ENCODE measurements around the gene MED28.
"Not testable (repeated sequence)": the region's sequence is repeated elsewhere in the genome, so short reads cannot be mapped to it uniquely, and the experiment has no call there.

The MED28 gene

GRCh38 chr4:17619416-17620105 lies 5.1 kb downstream of the MED28 start:
- no peak for DNase-seq

DNA sequence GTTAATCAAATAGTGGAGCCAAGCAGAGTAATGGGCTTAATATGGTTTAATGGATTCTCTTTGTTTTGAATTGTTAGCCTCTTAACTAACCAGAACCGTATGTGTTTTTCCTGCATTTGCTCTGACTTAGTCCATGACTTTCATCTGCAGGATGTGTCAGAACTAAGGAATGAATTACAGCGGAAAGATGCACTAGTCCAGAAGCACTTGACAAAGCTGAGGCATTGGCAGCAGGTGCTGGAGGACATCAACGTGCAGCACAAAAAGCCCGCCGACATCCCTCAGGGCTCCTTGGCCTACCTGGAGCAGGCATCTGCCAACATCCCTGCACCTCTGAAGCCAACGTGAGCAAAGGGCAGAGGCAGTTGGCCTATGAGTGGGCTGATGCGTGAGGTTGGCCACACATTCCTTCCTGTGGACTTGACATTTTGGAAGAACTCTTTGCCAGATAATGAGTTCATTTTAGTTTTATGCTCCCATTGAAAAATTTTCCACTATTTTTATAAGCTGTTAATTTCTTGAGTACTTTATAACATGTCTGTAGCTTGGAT lies 9.1 kb downstream of the MED28 start:
- no peak for DNase-seq

DNA sequence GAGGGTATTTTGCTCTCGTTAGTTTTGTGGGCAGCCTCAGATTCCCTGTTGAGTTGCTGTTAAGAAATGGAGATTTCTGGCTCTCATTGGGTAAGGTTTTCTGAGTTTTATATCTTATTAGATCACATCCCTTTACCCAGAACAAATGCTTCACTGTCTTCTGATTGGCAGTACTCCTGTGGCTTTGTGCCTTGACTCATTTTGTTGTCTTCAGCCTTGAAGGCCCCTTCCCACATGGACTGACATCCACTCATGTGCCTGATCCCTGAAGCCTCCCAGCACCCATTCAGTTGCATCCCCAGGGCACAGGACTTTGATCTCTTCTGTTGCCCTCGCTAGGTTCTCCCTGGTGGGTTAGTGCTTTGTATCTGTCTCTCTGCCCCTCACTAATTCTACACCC lies 10.4 kb downstream of the MED28 start:
- no peak for DNase-seq

DNA sequence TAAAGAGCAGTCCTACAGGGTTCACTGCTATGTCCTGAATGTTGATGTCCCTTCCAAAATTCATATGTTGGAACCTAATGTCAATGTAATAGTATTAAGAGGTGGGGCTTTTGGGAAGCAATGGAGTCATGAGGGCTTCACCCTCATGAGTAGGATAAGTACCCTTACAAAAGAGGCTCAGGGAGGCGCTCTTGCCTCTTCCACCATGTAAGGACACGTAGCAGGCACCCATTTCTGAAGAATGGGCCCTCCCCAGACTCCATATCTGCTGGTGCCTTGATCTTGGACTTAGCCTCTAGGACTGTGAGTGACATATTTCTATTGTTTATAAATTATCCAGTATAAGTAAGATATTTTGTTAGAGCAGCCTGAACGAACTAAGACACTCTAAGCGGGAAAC lies 15.8 kb downstream of the MED28 start:
- DNase-seq = no peak

DNA sequence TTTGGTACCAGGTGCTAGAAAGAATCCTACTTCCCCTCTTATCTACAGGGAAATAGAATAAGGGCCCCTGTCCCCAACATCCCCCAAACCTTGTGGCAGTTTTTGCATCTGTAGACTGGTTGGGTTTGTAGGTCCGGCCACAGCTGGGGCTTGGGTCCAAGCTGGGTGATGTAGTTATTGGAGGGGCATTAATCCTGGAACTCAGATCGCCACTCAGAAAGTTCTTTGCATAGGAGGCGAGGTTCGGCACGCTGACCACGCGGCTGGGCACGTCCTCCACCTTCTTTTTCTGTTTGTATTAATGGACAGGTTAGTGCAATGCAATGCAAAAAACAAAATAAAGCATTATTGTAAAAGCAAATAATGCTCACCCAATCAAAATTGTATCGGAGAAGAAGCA lies 19.2 kb downstream of the MED28 start:
- no peak for DNase-seq

- no peak for DNase-seq
Observed at GRCh38 chr4:17635056-17635455, 20.6 kb downstream of the MED28 start.

DNA sequence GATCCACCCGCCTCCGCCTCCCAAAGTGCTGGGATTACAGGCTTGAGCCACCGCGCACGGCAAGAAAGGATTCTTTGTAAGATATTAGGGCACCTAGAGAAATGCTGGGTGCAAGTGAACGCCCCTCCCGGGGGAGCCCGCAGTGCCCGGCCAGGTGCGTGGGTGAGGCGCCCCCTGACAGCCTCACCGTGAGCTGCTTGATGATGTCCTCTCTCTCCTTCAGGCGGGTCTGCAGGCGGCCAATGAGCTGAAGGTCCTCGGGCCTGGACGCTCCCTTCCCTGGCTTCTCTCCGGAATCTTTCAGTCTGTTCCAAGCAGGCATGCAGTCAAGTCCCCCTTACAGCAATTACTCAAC lies 21.9 kb downstream of the MED28 start:
- DNase-seq = no peak

- peak; percentile 79 for DNase-seq
Observed at GRCh38 chr4:17636696-17637622, 22.5 kb downstream of the MED28 start.

DNA sequence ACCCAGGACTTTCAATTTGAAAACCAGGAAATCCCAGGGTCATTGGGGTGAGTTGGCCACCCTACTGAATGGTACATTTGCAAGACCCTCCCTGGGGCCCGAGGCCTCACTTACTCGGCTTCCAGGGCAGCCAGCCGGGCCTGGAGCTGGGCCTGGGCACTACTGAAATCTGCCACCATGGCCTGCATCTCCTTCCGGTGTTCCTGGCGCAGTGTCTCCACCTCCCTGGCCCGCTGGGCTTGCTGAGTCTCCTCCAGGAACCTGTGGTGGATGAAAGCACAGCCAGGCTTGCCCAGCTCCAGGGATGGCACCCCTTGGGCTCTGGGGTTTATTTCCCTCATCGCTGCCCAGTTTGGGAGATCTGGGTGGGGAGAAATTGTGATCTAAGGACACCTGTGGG lies 24.7 kb downstream of the MED28 start:
- no peak for DNase-seq

DNA sequence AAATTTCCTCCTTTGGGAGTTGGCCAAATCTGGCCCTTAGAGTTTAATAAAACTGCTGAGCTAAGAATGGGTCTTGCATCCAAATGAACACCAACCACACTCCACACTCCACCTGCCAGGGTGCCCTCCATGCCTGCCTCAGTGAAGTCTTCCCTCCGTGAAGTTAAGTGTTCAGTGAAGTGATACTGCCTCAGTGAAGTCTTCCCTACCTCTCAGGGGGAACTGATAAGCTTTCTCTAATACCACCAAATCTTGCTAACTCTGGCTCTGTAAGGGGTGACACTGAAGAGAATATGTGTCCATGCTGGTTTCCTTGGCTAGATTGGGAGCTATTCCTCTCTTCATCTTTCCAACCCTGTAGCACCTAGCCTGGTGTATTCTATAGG lies 27.9 kb downstream of the MED28 start:
- DNase-seq = no peak

DNA sequence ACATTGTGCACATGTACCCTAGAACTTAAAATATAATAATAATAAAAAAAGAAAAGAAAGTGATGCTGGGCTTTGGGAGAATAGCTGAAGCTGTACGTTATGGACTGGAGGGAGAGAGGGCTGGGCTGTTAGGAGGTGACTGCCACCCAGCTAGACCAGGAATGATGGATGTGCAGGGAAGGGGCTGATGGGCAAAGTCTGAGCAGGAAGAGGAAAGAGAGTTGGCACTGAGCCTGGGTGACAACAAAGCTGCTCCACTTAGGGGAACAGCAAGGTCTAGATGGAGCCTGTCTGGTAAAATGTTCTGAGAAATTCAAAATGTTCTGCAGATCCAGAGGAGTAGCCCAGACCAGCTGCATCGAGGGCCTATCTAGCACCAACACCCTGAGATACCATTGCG lies 32.3 kb downstream of the MED28 start:
- no peak for DNase-seq

GRCh38 chr4:17647176-17647806 lies 32.9 kb downstream of the MED28 start:
- DNase-seq = no peak

- DNase-seq = no peak
Observed at GRCh38 chr4:17647927-17648326, 33.5 kb downstream of the MED28 start.

GRCh38 chr4:17650406-17650805 lies 36.0 kb downstream of the MED28 start:
- DNase-seq = no peak

- DNase-seq = no peak
Observed at GRCh38 chr4:17654701-17655100, 40.3 kb downstream of the MED28 start.

- no peak for DNase-seq
Observed at GRCh38 chr4:17657090-17657489, 42.6 kb downstream of the MED28 start.

- no peak for DNase-seq
Observed at GRCh38 chr4:17657849-17658248, 43.4 kb downstream of the MED28 start.

DNA sequence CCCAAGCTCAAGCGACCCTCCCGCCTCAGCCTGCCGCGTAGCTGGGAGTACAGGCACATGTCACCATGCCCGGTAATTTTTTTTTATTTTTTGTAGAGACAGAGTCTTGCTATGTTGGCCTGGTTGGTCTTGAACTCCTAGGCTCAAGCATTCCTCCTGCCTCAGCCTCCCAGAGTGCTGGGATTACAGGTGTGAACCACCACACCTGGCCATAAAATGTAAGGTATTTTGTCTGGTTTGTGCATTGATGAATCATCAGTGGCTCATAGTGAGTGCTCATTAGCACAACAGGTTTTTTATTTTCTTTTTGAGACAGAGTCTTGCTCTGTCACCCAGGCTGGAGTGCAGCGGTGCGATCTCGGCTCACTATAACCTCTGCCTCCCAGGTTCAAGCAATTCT lies 44.8 kb downstream of the MED28 start:
- not testable (repeated sequence) for DNase-seq

GRCh38 chr4:17662694-17663093 lies 48.3 kb downstream of the MED28 start:
- no peak for DNase-seq

GRCh38 chr4:17664755-17665154 lies 50.3 kb downstream of the MED28 start:
- no peak for DNase-seq

DNA sequence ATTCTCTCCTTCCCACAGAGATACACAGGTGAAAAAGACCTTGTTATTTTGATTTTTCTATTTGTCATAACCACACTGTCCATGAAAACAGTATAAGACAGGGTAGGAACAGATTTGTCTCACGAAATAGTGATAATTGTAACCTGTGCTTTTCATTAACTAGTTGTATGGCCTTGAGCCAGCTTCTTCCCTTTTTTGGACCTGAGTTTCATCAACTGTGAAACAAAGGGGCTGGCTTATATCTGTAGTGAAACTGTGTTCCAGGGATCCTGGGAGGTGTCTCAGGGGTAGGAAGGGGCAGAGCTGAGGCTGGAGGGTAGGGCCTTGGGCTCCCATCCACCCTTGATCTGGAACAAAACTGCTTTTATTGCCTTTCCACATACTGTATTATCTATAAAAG lies 50.9 kb downstream of the MED28 start:
- no peak for DNase-seq

DNA sequence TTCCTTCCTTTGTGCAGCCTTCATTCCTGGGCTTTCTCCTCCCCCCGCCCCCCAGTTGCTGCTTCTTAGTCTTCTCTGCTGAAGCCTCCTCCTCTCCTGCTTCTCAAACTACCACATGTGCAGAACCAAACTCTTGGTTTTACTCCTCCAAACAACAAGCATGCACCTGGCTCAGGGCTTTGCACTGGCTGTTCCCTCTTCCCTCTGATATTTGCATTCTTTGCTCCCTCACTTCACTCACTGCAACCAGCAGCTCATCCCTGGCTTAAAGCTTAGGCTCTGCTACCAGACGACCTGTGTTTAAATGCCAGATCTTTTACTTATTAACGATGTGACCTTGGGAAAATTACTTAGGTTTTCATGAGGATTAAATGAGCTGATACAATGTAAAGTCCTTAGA lies 51.4 kb downstream of the MED28 start:
- DNase-seq = no peak

DNA sequence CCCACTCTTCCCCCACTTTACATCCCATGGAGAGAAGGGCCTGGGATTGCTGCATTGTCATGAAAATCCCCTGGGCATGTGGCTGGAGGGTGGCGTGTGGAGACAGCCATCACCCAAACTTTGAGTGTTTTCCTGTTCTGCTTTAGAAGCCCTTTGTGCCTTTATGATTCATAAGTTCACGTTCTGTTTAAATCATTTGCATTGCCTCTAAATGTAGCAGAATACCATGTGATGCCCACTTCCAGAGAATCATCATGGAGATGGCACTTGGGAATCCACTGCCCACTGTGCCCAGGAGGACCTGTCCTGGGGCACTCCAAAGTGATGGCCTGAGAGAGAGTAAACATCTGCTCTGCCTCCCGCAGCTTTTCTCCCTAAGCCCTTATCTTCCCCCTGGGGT lies 52.8 kb downstream of the MED28 start:
- DNase-seq = no peak

Data from CD4-positive, alpha-beta T cell treated with Interleukin-17A for 4 hours (primary cell).